Stimulated activated CD4-positive, alpha-beta T cell treated with anti-CD3 and anti-CD28 coated beads, Interleukin-2, amount 100 ng/mL, for 48 hours (primary cell): ENCODE results near the gene MYADML2.
"Not testable (repeated sequence)": the region's sequence is repeated elsewhere in the genome, so short reads cannot be mapped to it uniquely, and the experiment has no call there.

Source experiments
- DNase-seq, 2 donors: peaks; one replicate each; pipeline ENCODE4 v3.0.0-alpha.2; 2020

MYADML2 gene

DNA sequence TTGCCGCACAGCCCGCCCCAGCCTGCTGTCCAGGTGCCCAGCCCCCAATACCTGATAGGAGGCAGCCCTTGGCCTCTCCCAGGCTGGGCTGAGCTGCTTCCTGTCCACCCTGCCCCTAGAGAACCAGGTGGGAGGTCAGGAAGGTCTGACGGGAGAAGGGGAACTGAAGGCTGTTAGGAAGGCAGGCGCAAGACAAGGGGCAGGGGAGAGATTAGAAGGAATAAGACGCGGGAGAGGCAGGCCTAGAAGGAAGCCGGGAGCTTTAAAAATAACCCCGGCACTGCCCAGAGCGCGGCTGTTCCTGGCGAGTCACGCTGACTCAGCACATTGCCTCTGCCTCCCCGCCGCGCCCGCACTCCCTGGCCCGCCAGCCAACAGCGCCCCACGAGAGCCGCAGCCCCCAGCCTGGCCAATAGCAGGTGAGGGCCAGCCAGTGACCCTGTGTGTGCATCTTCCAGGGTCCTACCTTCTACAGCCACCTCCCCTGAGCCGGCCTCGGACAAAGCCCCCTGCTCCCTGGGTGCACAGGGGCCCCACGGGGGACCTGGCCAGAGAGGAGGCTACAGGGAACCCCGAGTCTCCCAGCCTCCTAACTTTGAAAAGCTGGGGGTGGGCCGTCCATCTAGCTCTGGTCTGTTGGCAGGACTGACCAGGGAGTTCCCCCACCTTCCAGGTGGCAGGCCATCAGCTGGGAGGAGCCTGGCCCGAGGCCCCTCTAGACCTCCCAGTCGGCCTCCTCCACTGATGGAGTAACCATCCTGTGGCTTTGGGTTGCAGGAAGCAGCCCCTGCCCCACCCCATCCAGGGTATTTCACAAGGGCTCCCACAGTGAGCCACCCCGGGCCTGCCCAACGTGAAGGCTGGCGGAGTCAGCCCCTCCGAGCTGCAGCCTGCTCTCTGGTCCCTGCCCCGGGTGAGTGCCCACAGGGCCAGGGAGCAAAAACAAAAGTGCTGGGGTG lies 23.5 kb downstream of the MYADML2 start:
- no peak for DNase-seq

DNA sequence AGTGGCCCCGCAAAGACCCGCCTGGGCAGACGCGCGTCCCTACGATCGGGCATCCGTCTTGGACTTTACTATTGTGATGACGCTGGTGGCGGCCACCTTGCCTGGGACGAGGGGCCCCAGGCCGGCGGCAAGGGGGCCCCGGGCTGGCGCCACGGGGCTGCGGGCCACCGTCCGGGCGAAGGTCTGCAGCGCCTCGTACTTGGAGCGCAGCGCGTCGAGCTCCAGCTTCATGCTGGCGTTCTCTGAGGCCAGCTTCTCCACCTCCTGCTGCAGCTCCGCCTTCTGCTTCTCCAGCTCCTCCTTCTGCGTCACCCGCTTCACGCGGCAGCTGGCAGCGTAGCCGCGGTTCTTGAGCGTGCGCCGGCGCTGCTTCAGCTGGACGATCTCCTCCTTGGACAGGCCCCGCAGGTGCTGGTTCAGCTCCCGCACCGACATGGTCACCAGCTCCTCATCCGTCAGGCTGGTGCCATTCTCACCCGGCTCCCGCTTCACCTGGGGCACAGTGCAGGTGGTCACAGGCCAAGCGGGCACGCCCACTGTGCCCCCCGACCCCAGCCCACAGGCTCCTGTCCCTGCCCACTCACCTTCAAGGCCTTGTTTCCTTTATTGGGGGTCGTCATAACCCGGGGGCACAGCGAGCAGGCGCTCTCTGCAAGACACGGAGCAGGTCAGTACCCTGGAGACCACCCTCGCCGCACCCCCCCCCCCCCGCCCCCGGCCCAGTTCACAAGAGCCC lies 24.3 kb downstream of the MYADML2 start:
- no peak for DNase-seq

DNA sequence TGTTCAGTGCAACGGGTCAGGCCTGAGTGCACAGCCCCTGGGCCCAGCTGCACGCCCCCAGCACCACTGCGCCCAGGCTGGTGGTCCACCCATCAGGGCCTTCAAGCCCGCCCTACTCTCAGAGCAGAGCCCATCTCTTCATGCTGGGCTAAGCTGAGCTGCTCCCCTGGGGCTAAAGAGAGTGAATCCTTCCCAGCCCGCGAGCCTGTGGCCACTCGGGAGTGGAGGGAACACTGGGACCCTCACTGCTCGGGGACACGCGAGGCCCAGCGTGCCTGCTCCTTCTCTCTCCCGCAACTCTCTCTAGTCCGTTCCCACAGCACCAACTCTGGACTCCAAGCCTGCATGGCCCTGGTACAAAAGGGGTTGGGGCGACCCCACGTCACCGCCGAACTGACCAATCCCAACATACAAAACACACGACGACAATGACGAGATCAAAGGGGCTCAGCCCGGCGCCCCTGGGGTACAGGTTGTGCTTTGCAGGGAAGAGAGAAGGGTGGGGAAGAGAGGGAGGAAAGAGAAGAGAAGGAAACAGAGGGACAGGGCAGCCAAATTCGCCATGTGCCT lies 25.0 kb downstream of the MYADML2 start:
- no peak for DNase-seq

DNA sequence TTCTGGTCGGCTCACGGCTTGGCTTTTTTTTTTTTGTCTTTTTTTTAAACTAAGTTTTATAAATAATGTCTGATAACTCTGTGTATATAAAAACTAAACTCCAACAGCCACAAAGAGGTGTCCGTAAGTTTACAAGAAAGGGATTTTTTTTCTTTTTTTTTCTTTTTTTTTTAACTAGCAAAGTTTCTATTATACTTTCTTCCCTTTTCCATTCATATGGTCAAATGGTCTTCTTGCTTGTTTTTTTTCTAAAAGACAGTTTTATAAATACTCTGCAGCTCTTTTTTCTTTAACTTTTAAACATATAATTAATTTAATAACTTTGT lies 25.5 kb downstream of the MYADML2 start:
- DNase-seq, result no peak

DNA sequence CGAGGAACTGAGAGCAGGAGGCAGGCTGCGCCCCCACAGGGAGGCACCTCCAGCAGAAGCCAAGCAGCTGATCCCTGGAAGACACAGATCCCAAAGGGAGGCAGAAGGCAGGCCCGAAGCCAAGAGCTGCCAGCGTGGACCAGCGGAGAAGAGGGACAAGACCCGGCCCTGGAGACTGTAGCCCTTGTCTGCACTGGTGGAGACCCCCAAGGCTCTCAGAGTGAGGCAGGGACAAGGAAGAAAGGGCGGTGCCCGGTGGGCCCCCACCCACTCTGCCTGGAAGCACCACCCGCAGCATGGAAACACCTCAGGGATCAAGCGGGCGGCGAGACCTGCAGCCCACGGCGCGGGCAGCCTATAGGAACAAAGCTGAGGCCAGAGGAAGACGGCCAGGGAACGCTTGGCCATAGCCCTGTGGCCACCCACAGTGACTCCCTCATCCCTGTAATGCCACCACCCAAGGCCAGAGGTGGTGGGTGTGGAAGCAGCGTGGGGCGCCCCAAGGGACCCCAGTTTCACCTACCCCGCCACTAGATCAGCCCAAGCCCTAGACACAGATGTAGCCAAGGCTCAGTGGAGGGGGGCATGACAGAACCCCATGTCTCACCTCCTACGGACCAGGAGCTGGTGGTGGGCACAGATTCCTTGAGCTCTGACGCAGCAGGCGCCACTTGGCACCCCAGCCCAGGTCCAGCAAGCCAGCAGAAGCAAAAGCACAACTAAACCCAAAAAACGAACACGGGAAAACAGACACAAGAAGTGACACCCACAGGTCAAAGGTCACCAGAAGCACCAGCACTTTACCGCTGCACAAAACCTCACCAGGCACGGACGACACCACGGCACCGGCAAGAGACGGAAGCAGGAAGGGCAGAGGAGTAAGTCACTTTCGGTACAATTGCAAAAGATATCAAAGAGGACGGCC lies 26.2 kb downstream of the MYADML2 start:
- no peak for DNase-seq

DNA sequence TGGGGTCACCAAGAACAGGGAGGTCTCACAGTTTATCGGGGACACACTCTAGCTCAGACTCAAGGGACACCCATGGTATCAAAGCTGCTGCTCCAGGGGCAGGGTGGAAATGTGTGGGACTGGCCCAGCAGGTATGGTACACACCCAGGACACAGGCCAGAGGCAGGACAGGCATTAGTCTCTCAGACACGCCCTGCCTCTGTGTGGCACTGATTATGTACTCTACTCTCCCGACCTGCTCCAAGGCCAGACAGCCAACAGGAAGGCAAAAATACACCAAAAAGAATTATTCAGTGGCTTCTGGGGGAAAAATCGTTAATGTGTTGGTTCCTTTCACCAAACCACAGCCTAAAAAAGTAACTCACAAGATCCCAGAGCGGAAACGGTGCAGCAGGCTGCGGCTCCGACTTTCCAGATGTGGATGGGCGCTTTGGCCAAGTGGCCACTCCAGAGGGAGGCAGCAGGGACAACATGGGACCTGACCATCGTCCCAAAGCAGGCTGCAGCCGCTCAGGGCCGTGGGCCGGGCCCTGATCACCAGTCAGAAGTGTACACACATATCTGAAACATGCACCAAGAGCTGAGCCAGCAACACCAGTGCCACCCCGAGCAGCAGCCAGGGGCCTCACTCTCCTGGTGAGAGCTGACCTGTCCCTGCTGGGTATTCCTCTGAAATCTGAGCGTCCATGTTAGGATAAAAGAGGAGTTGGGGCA lies 28.0 kb downstream of the MYADML2 start:
- no peak for DNase-seq

DNA sequence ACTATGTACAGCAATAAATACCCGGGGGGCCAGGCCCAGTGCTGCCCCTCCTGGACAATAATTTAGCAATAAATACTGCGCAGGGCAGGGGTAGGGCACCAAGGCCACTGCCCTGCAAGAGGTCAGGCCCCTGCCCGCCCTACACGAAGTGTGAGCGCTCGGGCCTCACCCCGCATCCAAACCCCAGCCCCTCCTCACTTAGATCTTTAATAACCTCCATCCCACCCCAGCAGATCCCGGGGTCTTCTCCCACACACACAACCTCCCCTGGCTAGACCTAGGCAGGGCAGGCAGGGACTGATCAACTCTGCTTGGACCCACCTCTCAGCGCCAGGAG lies 28.7 kb downstream of the MYADML2 start:
- not testable (repeated sequence) for DNase-seq

DNA sequence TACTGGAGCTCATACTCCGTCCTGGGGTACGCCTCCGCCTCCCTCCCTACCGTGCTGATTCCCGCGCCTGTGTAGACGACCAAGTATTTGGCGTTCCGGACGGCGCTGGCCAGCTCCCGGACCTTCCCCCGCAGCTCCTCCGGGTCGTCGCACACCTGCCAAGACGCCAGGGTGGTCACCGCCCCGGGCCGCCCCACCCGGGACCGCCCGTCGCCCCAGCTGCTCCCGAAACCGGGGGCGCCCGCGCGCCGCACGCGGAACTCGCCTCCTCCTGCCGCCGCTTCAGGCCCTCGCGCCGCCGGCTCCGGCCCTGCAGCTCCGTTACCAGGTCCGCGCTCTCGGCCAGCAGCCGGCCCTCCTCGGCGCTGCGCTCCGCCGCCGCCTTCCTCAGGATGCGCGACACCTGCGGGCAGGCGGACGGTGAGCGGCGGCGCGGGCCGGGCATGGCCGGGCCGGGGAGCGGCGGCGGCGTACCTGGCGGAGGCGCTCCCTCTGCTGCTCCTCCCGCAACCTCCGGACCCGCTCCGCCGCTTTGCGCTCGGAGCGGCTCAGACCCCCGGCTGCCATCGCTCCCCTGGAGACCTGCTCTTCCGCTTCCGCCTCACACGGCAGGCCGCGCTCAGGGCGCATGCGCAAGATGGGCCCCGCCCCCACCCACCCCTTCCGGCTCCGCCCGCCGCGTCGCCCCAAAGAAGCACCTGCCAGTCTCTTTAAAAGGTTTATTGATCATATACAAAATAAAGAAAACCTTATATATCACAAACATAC lies 29.3 kb downstream of the MYADML2 start, which contains the start of gene SIRT7:
Gene SIRT7 (minus strand): TSS at position 612 of the 768 bp plus-strand sequence. CDS start 45 bp downstream, at position 567.
- peak; percentile 65 to 77 for DNase-seq

DNA sequence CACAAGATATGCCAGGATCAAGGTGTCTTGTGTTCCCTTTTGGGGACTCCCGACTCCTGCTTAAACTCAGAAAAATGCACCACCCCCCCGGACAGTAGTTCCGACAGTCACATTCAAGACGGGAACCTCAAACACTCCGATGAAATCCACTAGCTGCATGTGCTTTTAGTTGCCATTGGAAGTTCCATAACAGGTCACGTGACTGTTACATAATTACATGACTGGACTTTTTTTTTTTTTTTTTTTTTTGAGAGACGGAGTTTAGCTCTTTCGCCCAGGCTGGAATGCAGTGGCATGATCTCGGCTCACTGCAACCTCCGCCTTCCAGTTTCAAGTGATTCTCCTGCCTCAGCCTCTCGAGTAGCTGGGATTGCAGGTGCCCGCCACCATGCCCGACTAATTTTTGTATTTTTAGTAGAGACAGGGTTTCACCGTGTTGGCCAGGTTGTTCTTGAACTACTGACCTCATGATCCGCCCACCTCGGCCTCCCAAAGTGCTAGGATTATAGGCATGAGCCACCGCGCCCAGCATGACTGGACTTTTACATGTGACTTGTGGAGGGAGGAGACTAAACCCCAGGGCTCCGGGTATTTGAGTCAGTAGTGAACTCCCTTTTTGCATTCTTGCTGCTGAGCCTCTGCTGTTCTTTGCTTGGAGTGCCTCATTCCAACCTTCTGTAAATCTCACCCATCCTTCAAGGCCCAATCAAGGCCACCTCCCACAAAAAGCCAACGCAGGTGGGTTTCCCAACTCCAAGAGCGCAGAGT lies 30.6 kb downstream of the MYADML2 start:
- DNase-seq, result no peak

DNA sequence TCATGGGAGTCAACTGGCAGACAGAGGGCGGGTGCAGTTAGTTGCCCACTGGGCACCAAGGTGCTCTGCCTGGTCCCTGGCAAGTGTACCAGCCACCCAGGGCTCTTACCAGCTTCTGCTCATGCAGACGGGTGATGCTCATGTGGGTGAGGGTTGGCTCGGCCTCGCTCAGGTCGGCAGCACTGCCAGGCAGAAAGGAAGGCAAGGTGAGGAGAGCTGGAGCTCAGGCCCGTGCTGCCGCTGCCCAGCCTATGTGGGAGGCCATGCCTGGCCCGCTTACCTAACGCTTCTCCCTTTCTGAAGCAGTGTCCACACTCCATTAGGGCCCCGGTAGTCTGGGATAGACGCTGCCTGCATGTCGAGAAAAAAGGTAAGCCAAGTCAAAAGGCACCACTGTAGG lies 31.7 kb downstream of the MYADML2 start:
- no peak for DNase-seq

DNA sequence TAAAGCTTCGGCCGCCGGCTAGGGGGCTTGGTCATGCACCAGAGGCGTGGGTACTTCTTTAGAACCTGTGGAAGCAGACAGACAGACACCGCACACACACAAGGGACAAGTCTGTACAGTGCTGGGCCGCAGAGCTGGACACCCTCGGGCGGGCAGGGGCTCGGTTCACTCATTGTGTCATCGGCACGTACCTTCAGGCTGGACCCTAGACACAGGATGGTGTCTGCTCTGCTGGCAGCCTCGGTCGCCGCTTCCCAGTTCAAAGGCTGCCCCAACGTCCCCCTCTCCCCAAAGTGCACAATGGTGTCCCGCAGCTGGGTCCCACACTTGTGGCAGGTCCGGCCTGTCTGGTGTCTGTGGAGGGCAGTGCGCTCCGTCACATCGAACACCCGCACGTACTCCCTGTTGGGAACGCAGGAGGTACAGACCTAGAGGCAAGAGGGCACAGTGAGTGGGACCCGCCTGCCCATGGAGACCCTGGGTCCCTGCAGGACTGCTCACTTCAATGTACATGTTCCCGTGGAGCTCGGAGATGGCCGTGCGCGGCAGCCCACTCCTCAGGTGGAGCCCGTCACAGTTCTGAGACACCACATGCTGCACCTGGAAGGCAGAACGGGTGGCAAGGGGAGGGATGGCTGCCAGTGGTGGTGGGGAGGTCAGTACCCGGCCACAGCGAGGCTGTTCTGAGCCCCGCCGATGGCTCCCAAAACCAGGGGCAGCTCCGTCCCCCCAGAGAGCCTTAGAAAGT lies 32.8 kb downstream of the MYADML2 start:
- DNase-seq, result no peak

DNA sequence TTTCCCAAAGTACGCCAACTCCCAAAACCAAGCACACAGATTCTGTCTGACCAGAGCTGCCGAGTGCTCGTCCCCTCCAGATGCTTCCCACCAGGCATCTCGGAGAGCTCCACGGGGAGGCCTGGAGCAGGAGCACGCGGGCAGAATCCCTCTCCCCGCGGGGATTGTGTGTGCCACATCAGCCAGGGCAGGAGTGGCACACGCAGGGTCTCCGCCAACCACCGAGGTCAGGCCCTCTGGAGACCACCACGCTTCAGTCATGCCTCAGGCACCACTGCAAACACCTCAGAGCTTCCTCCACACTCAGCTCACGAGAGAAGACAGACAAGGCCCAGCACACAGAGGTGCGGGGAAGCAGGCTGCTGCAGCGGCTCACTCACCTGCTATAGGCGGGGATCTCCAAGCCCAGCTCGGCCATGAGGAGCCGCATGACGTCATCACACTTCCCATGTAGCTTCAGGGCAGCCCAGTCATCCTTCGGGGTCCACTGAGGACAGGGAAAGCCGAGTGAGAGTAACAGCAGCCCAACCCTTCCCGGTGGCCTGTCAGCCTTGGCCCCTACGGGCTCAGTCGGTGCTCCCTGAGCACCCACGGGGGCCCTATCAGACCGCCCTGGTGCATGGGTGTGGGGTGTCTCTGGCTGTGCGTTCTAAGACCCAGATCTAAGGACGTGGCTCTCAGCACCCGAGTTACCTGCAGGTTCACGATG lies 33.5 kb downstream of the MYADML2 start:
- no peak for DNase-seq

DNA sequence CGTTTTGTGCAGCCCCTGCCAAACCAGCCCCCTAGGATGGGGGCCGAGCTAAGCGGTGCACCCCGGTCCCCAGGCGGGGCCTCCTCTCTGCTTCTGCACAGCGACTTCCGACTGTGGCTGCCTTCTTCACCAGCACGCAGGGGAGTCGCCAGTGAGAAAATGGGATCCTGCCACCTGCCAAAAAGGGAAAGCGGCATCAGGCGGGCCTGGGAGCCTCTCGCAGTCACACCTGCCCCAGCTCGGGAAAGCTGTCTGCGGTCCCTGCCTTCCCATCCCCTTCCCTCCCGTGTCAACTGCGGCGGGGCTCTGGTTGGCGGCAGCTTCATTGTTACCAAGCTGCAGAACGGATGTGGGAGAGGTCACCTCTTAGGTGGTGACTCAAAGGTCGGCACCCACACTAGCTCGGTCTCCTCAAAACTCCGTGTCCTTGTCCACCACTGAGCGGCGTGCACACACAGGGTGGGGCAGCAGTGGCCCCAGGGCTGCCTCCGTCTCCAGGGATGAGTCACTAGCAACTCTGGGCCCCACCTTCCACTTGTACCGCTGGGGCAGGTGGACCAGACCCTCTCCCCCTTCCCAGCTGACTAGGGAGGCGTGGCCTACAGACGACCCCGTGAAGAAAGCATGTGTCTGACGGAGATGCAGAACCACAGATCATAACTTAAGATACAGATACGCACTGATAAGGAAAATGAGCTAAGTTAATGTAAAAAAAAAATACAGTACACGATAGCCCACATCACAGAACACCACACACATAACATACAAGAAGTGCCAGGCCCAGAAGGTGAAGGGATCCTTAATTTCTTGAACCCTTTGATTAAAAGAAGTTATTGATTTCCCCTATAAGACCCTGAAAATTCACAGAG lies 34.4 kb downstream of the MYADML2 start:
- no peak for DNase-seq

DNA sequence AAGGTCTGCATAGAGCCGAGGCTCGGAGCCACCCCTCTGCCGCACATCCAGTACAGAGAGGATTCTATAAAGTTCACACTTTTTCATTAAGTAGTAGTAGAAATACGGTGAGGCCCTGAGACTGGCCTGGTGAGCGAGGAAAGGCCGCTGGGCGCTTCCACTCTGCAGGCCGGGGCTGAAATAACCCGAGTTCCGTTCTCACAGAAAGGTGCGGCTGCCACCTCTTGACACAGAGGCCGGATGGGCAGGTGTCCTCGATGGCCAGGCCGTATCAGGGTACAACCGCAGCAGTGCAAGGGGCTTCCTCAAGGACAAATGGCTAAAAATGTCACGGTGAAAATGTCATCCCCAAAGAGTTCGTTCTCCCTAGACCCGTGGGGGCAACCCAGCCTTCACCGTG lies 35.1 kb downstream of the MYADML2 start:
- no peak for DNase-seq

DNA sequence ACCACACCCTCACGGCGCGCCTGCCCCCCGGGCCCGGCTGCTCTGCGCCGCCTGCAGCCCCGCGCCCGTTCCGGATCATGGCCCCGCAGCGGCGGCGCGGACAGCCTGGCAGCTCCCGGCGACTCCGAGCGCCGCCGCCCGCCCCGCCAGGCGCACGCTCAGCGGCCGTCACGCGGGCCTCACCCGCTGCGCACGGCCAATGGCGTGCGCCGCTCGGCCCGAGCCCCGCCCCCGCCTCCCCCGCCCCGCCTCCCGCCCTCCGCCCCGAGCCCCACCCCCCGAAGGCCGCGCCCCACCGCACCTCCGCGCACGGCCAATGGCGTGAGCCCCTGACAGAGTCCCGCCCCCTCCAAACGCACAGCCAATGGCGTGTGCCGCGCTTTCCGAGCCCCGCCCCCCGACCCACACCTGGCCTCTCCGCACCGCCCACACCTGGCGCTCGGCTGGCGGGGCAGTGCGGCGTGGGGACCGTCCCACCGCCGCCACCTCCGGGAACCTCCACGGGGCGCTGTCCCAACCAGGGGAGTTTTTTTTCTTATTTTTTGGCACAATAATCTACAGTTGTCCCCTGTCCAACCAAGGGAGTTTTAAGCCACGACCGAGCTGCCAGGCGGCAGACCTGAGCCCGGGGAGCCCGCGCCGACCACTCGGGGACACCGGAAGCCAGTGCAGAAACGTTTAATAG lies 35.6 kb downstream of the MYADML2 start, which contains the start of gene PCYT2:
Gene PCYT2 (minus strand): TSS at position 123 of the 685 bp plus-strand sequence. CDS start 44 bp downstream, at position 79.
- peak; percentile 87 to 90 for DNase-seq

DNA sequence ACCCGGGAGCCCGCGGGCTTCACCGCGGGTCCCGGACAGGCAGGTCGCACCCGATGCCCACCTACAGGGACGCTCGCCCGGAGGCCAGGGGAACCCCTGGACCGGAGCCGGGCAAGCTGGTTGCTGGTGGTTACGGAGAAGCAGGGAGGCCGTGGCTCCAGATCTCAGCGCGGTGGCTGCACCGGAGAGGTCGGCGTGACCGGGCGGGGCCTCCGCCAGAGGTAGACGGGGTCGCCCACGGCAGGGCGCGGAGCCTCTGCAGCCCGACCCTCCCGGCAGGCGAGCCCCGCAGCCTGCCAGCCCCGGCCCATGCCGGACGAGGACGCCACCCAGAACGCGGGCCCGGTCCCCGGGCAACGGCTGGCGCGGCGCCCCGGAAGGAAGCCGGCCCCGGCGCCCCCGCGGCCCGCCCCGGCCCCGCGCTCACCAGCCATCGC lies 36.2 kb downstream of the MYADML2 start:
- DNase-seq, result no peak
